K562 (cell line): Measurements from ENCODE around the gene AGPAT1. TPM values are rescaled to one million over a fixed set of nuclear protein-coding genes. Genes with fewer than 3 reads are reported as not detected.

Experiments used
- CEBPB ChIP-seq: fragments of 450-650 bp; IDR thresholded peaks from 2 replicates; pipeline ENCODE4 v1.6.1; 2016; ENCODE audit warnings: missing genetic modification characterization, missing compliant biosample characterization
- DLX4 ChIP-seq: fragments of 250-450 bp; sonication (Bioruptor Pico); IDR thresholded peaks from 2 replicates; pipeline ENCODE4 v1.6.1; 2021; ENCODE audit warnings: mild to moderate bottlenecking
- DPF2 ChIP-seq: fragments of 450-650 bp; IDR thresholded peaks from 2 replicates; pipeline ENCODE4 v1.6.1; 2016
- E2F5 ChIP-seq: sonication (generic); formaldehyde crosslinking; IDR thresholded peaks from 2 replicates; pipeline ENCODE4 v1.8.0; 2022; ENCODE audit warnings: mild to moderate bottlenecking, missing genetic modification reagents
- GMEB1 ChIP-seq: fragments of 250-450 bp; sonication (Bioruptor Pico); IDR thresholded peaks from 2 replicates; pipeline ENCODE4 v1.4.0; 2020; ENCODE audit warnings: mild to moderate bottlenecking
- LARP7 ChIP-seq: fragments of 450-650 bp; IDR thresholded peaks from 2 replicates; pipeline ENCODE4 v1.6.1; 2016
- MYC ChIP-seq, 2 experiments: fragments of 250-450 bp in 1 of 2; sonication (Bioruptor Pico) in 1 of 2; IDR thresholded peaks; 2 replicates each; pipeline versions ENCODE4 v1.5.1 to v1.6.1; 2012 to 2021; ENCODE audit warnings: low read depth in 2 of 2, borderline replicate concordance in 1 of 2, improper control_type of control experiment in 1 of 2, low read length in 1 of 2, mild to moderate bottlenecking in 1 of 2, moderate library complexity in 1 of 2
- NCOR1 ChIP-seq: fragments of 450-650 bp; IDR thresholded peaks from 2 replicates; pipeline ENCODE4 v1.6.1; 2016; ENCODE audit warnings: mild to moderate bottlenecking, moderate library complexity
- SMAD2 ChIP-seq: fragments of 150-350 bp; IDR thresholded peaks from 2 replicates; pipeline ENCODE4 v1.6.1; 2014; ENCODE audit warnings: low read depth, mild to moderate bottlenecking, low read length
- STAT5A ChIP-seq: IDR thresholded peaks from 2 replicates; pipeline ENCODE4 v1.6.1; 2012; ENCODE audit warnings: low read length, inconsistent platforms, borderline replicate concordance
- TAF15 ChIP-seq: fragments of 200-400 bp; formaldehyde crosslinking; IDR thresholded peaks from 2 replicates; pipeline ENCODE4 v1.6.1; 2017; ENCODE audit warnings: mild to moderate bottlenecking, low read depth, low read length, moderate library complexity
- TBL1XR1 ChIP-seq, 2 experiments: IDR thresholded peaks; 2 replicates each; pipeline ENCODE4 v1.6.1; 2012; ENCODE audit warnings: improper control_type of control experiment in 2 of 2, low read length in 2 of 2, mild to moderate bottlenecking in 1 of 2
- TEAD1 ChIP-seq, 2 experiments: fragments of 450-650 bp in 1 of 2; sonication (generic) in 1 of 2; formaldehyde crosslinking; IDR thresholded peaks; 2 replicates each; pipeline versions ENCODE4 v1.4.0 to v1.8.0; 2020 to 2022; ENCODE audit warnings: mild to moderate bottlenecking in 2 of 2, missing genetic modification reagents in 1 of 2
- ZBED1 ChIP-seq: IDR thresholded peaks from 2 replicates; pipeline ENCODE4 v1.6.1; 2014
- ZBTB26 ChIP-seq: fragments of 450-650 bp; formaldehyde crosslinking; IDR thresholded peaks from 2 replicates; pipeline ENCODE4 v1.4.0; 2022; ENCODE audit warnings: missing genetic modification characterization
- ZEB2 ChIP-seq: fragments of 450-650 bp; IDR thresholded peaks from 2 replicates; pipeline ENCODE4 v1.6.1; 2016
- ZFP30 ChIP-seq: fragments of 250-450 bp; sonication (Bioruptor Pico); IDR thresholded peaks from 2 replicates; pipeline ENCODE4 v1.8.0; 2022; ENCODE audit warnings: moderate library complexity, mild to moderate bottlenecking, inconsistent platforms, borderline replicate concordance
- ZNF639 ChIP-seq, 2 experiments: fragments of 200-800 bp in 1 of 2; sonication (Bioruptor generic) in 1 of 2; sonication (generic) in 1 of 2; formaldehyde crosslinking in 1 of 2; IDR thresholded peaks in 1 of 2; conservative IDR thresholded peaks in 1 of 2; 2 replicates each; pipeline versions ENCODE4 v1.5.0 to v1.6.1; 2016 to 2020; ENCODE audit warnings: missing compliant biosample characterization in 1 of 2, missing genetic modification characterization in 1 of 2, missing genetic modification reagents in 1 of 2
- ZNF695 ChIP-seq: fragments of 450-650 bp; formaldehyde crosslinking; IDR thresholded peaks from 2 replicates; pipeline ENCODE4 v1.4.0; 2020; ENCODE audit warnings: mild to moderate bottlenecking, moderate library complexity
- polyA plus RNA-seq, 8 experiments: library from polyadenylated mRNA; depleted of rRNA in 4 of 8; stranded (reverse) in 5 of 8; unstranded in 3 of 8; fragments of >200 nt; fragmentation: Nextera tagmentation in 2 of 8; fragmentation: Illumina TruSeq in 1 of 8; extraction: Ambion mirVana in 2 of 8; extraction: Trizol in 1 of 8; gene quantifications; 2 replicates each; pipeline versions ENCODE4 v1.2.1 to v1.2.3, GENCODE V29; 2011 to 2014; ENCODE audit warnings: inconsistent platforms in 1 of 8, missing spikeins in 1 of 8
- total RNA-seq, 7 experiments: library from RNA; depleted of rRNA in 6 of 7; stranded (reverse); fragments of >200 nt in 6 of 7; fragmentation: Illumina TruSeq in 2 of 7; extraction: Trizol in 2 of 7; gene quantifications; 2 replicates each; pipeline versions ENCODE4 v1.2.1 to v1.2.3, GENCODE V29; 2011 to 2021; ENCODE audit warnings: low replicate concordance in 1 of 7

AGPAT1 gene
- total and polyA plus RNA-seq, 9 of the 15 experiments (the other 6 are each of a cell fraction or from before 2014, with no cell fraction given), result 37.9 to 176 (median 69.4) TPM

- TF ChIP-seq ZNF639 (CRISPR knock-in tag; conservative IDR thresholded peaks at IDR 0.05 in 1 of 2, IDR thresholded peaks at IDR 0.05 in 1 of 2), result no peak
- TF ChIP-seq ZBED1, result no peak
- TF ChIP-seq ZNF695 (CRISPR knock-in tag), result no peak
- TF ChIP-seq TEAD1 (CRISPR knock-in tag; IDR thresholded peaks at IDR 0.05), result no peak
- TF ChIP-seq SMAD2, result no peak
- no peak for TF ChIP-seq TAF15
- no peak for TF ChIP-seq STAT5A
- no peak for TF ChIP-seq DLX4 (CRISPR knock-in tag)
- TF ChIP-seq TBL1XR1 (IDR thresholded peaks at IDR 0.05; ENCODE audit: low read length in 2 of 2), result no peak
- no peak for TF ChIP-seq ZFP30 (CRISPR knock-in tag)
- peak; percentile 57; the same call in 1 of the 2 replicates for TF ChIP-seq ZBTB26 (CRISPR knock-in tag)
- TF ChIP-seq ZEB2, result peak; percentile 37; the same call in 1 of the 2 replicates
- peak; percentile 69; the same call in 1 of the 2 replicates for TF ChIP-seq LARP7
- no peak for TF ChIP-seq NCOR1
- no peak for TF ChIP-seq E2F5 (CRISPR knock-in tag)
- TF ChIP-seq CEBPB, result no peak
- TF ChIP-seq MYC (IDR thresholded peaks at IDR 0.05; ENCODE audit: low read depth, low read length), result no peak
- TF ChIP-seq MYC (CRISPR knock-in tag; IDR thresholded peaks at IDR 0.05; ENCODE audit: borderline replicate concordance, low read depth), result no peak
- 0 out of 2 replicates have a peak, but pooled peaks have one; percentile 17 for TF ChIP-seq DPF2
- TF ChIP-seq GMEB1, result no peak
These were observed 39.7 kb upstream of the AGPAT1 start (continued) for GRCh38 chr6:32215617-32216016.
